Spleen (tissue), 7 donors: ENCODE data around the gene ECPAS.

Source experiments
- CTCF ChIP-seq, 11 experiments: fragments of 200-600 bp in 7 of 11; fragments of 450-650 bp in 4 of 11; sonication (generic) in 4 of 11; IDR thresholded peaks in 8 of 11; conservative IDR thresholded peaks in 3 of 11; 1 replicate in 7 of 11; 2 replicates in 4 of 11; pipeline versions ENCODE4 v1.4.0 to v1.8.0; 2016 to 2021; ENCODE audit warnings: antibody characterized with exemption in 11 of 11, inconsistent platforms in 4 of 11, mild to moderate bottlenecking in 1 of 11
- POLR2A ChIP-seq, 3 donors: fragments of 450-650 bp; IDR thresholded peaks; one replicate each; pipeline ENCODE4 v1.5.1; 2017; ENCODE audit warnings: antibody characterized with exemption in 3 of 3, mild to moderate bottlenecking in 1 of 3
- POLR2AphosphoS5 ChIP-seq, 3 donors: sonication (generic); formaldehyde crosslinking; IDR thresholded peaks; one replicate each; pipeline ENCODE4 v1.5.1; 2017; ENCODE audit warnings: antibody characterized with exemption in 3 of 3
- donor health status: DM: no; HTN: no; CAD: no; lungs with moderate emphysema.
- donor health status: DM: no; HTN: no; CAD: no.
- donor health status: DM: no; HTN: no; CAD: no.

- TF ChIP-seq CTCF (IDR thresholded peaks at IDR 0.05 in 8 of 11, conservative IDR thresholded peaks at IDR 0.05 in 3 of 11): no peak
- TF ChIP-seq POLR2A (IDR thresholded peaks at IDR 0.05): no peak
- TF ChIP-seq POLR2AphosphoS5 (IDR thresholded peaks at IDR 0.05): no peak
Measured at GRCh38 chr9:111366978-111367377, 117.2 kb downstream of the ECPAS start.
